ENCODE data around the gene CFAP65. TPM values are rescaled to one million over a fixed set of nuclear protein-coding genes. Genes with fewer than 3 reads are reported as not detected.

CFAP65 gene
- polyA plus RNA-seq (ENCODE audit: insufficient read length in 10 of 10): not detected
- long read RNA-seq, donor 1: 0 reads
- long read RNA-seq, donor 2: 0 reads
- long read RNA-seq, donor 3: 0 reads
- long read RNA-seq, donor 4: 0 reads
- long read RNA-seq, donor 5: 0 reads
- long read RNA-seq, donor 6: 0 reads
- long read RNA-seq, donor 7: 0 reads
- long read RNA-seq, donor 8: 0 reads
- long read RNA-seq, donor 9: 0 reads

- DNase-seq: peak in 2 of 3 donors; percentile 14 to 23
These were observed at the start of gene CFAP65 for GRCh38 chr2:219041252-219041651. TSS of gene CFAP65 (minus strand) at chr2:219041516. CDS start at chr2:219039048, 2,468 bp downstream.

GRCh38 chr2:219090436-219091299 is 49.4 kb upstream of the CFAP65 start:
- no peak for DNase-seq

- no peak for DNase-seq
These were observed 48.0 kb upstream of the CFAP65 start for GRCh38 chr2:219089330-219089729.

GRCh38 chr2:219087848-219088247 is 46.5 kb upstream of the CFAP65 start:
- DNase-seq: no peak

- DNase-seq: peak in 1 of 3 donors; percentile 7
These were observed 46.0 kb upstream of the CFAP65 start for GRCh38 chr2:219087361-219087760.

GRCh38 chr2:219086196-219086595 is 44.9 kb upstream of the CFAP65 start:
- no peak for DNase-seq

- DNase-seq: no peak
These were observed 43.5 kb upstream of the CFAP65 start for GRCh38 chr2:219084791-219085190.

- DNase-seq: no peak
These were observed 41.1 kb upstream of the CFAP65 start for GRCh38 chr2:219082332-219082958.

GRCh38 chr2:219081701-219082331 is 40.5 kb upstream of the CFAP65 start:
- no peak for DNase-seq

- DNase-seq: no peak
These were observed 39.8 kb upstream of the CFAP65 start for GRCh38 chr2:219081096-219081495.

- no peak for DNase-seq
These were observed 38.1 kb upstream of the CFAP65 start for GRCh38 chr2:219079417-219079816.

GRCh38 chr2:219078951-219079350 is 37.6 kb upstream of the CFAP65 start:
- no peak for DNase-seq

- no peak for DNase-seq
These were observed 36.8 kb upstream of the CFAP65 start for GRCh38 chr2:219078126-219078525.

- DNase-seq: no peak
These were observed 34.9 kb upstream of the CFAP65 start for GRCh38 chr2:219076253-219076652.

- DNase-seq: peak; percentile 8 to 52 (median 36)
These were observed 32.3 kb upstream of the CFAP65 start for GRCh38 chr2:219073413-219074129.

GRCh38 chr2:219072741-219073250 is 31.5 kb upstream of the CFAP65 start:
- DNase-seq: no peak

GRCh38 chr2:219071131-219071816 is 30.0 kb upstream of the CFAP65 start:
- no peak for DNase-seq

- DNase-seq: no peak
These were observed 24.2 kb upstream of the CFAP65 start for GRCh38 chr2:219065484-219065883.

- DNase-seq: no peak
These were observed 20.8 kb upstream of the CFAP65 start for GRCh38 chr2:219062081-219062480.

Measured in muscle of back (tissue), 13 donors.